ENCODE results near the gene PTPRQ.

PTPRQ gene

DNA sequence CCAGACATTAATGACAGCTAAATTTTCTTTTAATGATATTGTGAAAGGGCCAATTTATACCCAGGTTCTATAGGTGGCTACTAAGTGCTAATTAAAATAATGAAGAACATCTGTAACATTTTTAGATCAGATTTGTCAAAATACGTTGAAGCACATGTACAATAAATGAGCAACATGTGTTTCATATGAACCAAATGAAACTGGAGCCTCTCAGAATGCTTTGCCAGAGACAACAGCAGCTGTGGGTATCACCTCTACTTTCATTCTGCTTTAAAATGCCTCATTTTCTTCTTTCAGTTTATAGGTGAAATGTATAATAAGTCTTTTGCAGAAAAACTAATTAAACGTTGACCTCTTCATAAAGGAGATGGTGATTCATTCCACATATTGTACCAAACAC lies 237.3 kb downstream of the PTPRQ start:
- ATAC-seq = no peak

GRCh38 chr12:80681786-80682185 lies 237.8 kb downstream of the PTPRQ start:
- TF ChIP-seq RARB (CRISPR knock-in tag; IDR thresholded peaks at IDR 0.05) (no peak), CSDC2 (CRISPR knock-in tag; IDR thresholded peaks at IDR 0.05) (no peak), PPARA (CRISPR knock-in tag; IDR thresholded peaks at IDR 0.05; ENCODE audit: borderline replicate concordance) (no peak)
- ATAC-seq = no peak

More for the DNA sequence above, 237.3 kb downstream of the PTPRQ start:
- TF ChIP-seq ZNF565 (CRISPR knock-in tag; conservative IDR thresholded peaks at IDR 0.05; ENCODE audit: low read depth) = no peak
- no peak for TF ChIP-seq TSHZ2 (CRISPR knock-in tag; IDR thresholded peaks at IDR 0.05)
- TF ChIP-seq ESRRG (CRISPR knock-in tag; IDR thresholded peaks at IDR 0.05) = no peak
- TF ChIP-seq ZFP3 (CRISPR knock-in tag; IDR thresholded peaks at IDR 0.05) = no peak
- no peak for TF ChIP-seq ZFP30 (CRISPR knock-in tag; IDR thresholded peaks at IDR 0.05)
- TF ChIP-seq CSRNP3 (CRISPR knock-in tag; IDR thresholded peaks at IDR 0.05) = no peak
- no peak for TF ChIP-seq ZNF70 (CRISPR knock-in tag; IDR thresholded peaks at IDR 0.05)
- no peak for TF ChIP-seq PATZ1 (CRISPR knock-in tag; IDR thresholded peaks at IDR 0.05; ENCODE audit: borderline replicate concordance)
- TF ChIP-seq TCF4 (CRISPR knock-in tag; IDR thresholded peaks at IDR 0.05; ENCODE audit: borderline replicate concordance) = no peak
- TF ChIP-seq BACH2 (CRISPR knock-in tag; IDR thresholded peaks at IDR 0.05; ENCODE audit: borderline replicate concordance) = no peak
- TF ChIP-seq RARB (CRISPR knock-in tag; IDR thresholded peaks at IDR 0.05) = no peak
- no peak for TF ChIP-seq GLIS3 (CRISPR knock-in tag; IDR thresholded peaks at IDR 0.05)
- no peak for TF ChIP-seq CSDC2 (CRISPR knock-in tag; IDR thresholded peaks at IDR 0.05)
- no peak for TF ChIP-seq SNAI2 (CRISPR knock-in tag; IDR thresholded peaks at IDR 0.05)
- no peak for TF ChIP-seq TOX (CRISPR knock-in tag; IDR thresholded peaks at IDR 0.05; ENCODE audit: borderline replicate concordance)
- no peak for TF ChIP-seq ISL1 (CRISPR knock-in tag; IDR thresholded peaks at IDR 0.05)
- no peak for TF ChIP-seq OSR1 (CRISPR knock-in tag; IDR thresholded peaks at IDR 0.05)
- TF ChIP-seq ZNF8 (CRISPR knock-in tag; IDR thresholded peaks at IDR 0.05) = no peak
- no peak for TF ChIP-seq PPARA (CRISPR knock-in tag; IDR thresholded peaks at IDR 0.05; ENCODE audit: borderline replicate concordance)

DNA sequence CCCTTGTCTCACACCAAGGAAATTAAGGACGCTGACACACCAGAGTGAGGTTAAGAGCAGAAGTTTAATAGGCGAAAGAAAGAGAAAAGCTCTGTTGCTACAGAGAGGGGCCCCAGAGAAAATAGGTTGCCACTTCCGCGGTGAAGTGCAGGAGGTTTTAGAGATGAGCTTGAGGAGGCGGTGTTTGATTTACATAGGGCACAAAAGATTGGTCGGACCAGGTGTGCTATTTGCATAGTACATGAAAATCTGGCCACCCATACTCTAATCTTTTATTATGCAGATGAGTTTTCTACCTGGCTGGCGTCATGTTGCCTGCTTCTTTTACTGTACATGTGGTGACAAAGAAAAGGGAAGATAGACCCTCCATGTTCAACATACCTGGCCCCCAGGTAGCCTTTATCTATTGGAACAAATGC lies 240.1 kb downstream of the PTPRQ start:
- no peak for ATAC-seq
- TF ChIP-seq TCF4 (CRISPR knock-in tag; IDR thresholded peaks at IDR 0.05; ENCODE audit: borderline replicate concordance) = no peak
- no peak for TF ChIP-seq ZNF70 (CRISPR knock-in tag; IDR thresholded peaks at IDR 0.05)
- TF ChIP-seq CSDC2 (CRISPR knock-in tag; IDR thresholded peaks at IDR 0.05) = no peak
- no peak for TF ChIP-seq PATZ1 (CRISPR knock-in tag; IDR thresholded peaks at IDR 0.05; ENCODE audit: borderline replicate concordance)
- TF ChIP-seq PPARA (CRISPR knock-in tag; IDR thresholded peaks at IDR 0.05; ENCODE audit: borderline replicate concordance) = no peak
- no peak for TF ChIP-seq ZC3H10 (CRISPR knock-in tag; IDR thresholded peaks at IDR 0.05)
- TF ChIP-seq GLIS3 (CRISPR knock-in tag; IDR thresholded peaks at IDR 0.05) = no peak
- no peak for TF ChIP-seq TOX (CRISPR knock-in tag; IDR thresholded peaks at IDR 0.05; ENCODE audit: borderline replicate concordance)
- no peak for TF ChIP-seq ISL1 (CRISPR knock-in tag; IDR thresholded peaks at IDR 0.05)
- no peak for TF ChIP-seq CSRNP3 (CRISPR knock-in tag; IDR thresholded peaks at IDR 0.05)
- no peak for TF ChIP-seq OSR1 (CRISPR knock-in tag; IDR thresholded peaks at IDR 0.05)
- no peak for TF ChIP-seq BACH2 (CRISPR knock-in tag; IDR thresholded peaks at IDR 0.05; ENCODE audit: borderline replicate concordance)
- TF ChIP-seq ARNTL (CRISPR knock-in tag; IDR thresholded peaks at IDR 0.05; ENCODE audit: borderline replicate concordance, low read depth) = no peak
- TF ChIP-seq ZNF8 (CRISPR knock-in tag; IDR thresholded peaks at IDR 0.05) = no peak
- no peak for TF ChIP-seq TSHZ2 (CRISPR knock-in tag; IDR thresholded peaks at IDR 0.05)
